Muscle layer of duodenum (tissue), 2 donors: Measurements from ENCODE around the gene PCBP3.
"Not testable (repeated sequence)": the region's sequence is repeated elsewhere in the genome, so short reads cannot be mapped to it uniquely, and the experiment has no call there.

Experiments used
- H3K27ac ChIP-seq: one replicate; pipeline ENCODE4 v1.7.0; 2013; ENCODE audit warnings: mild to moderate bottlenecking, low read length
- H3K27me3 ChIP-seq: one replicate; pipeline ENCODE4 v1.7.0; 2013; ENCODE audit warnings: low read depth, mild to moderate bottlenecking, control low read depth, low read length
- H3K36me3 ChIP-seq, 2 donors: one replicate each; pipeline ENCODE4 v1.7.0; 2013; ENCODE audit warnings: low read length in 2 of 2, control low read depth in 1 of 2, mild to moderate bottlenecking in 1 of 2; ENCODE audit not compliant: insufficient read depth in 2 of 2, control insufficient read depth in 1 of 2
- H3K4me1 ChIP-seq, 2 donors: one replicate each; pipeline ENCODE4 v1.7.0; 2013; ENCODE audit warnings: low read length in 2 of 2, mild to moderate bottlenecking in 2 of 2, control low read depth in 1 of 2, moderate library complexity in 1 of 2; ENCODE audit not compliant: insufficient read depth in 2 of 2, control insufficient read depth in 1 of 2
- H3K4me3 ChIP-seq, 2 donors: one replicate each; pipeline ENCODE4 v1.7.0; 2013; ENCODE audit warnings: low read length in 2 of 2, low read depth in 1 of 2, mild to moderate bottlenecking in 1 of 2
- H3K9me3 ChIP-seq, 2 donors: one replicate each; pipeline ENCODE4 v1.7.0; 2013; ENCODE audit warnings: low read length in 2 of 2, control low read depth in 1 of 2, mild to moderate bottlenecking in 1 of 2; ENCODE audit not compliant: control insufficient read depth in 1 of 2
- donor health status: healthy.

PCBP3 gene

DNA sequence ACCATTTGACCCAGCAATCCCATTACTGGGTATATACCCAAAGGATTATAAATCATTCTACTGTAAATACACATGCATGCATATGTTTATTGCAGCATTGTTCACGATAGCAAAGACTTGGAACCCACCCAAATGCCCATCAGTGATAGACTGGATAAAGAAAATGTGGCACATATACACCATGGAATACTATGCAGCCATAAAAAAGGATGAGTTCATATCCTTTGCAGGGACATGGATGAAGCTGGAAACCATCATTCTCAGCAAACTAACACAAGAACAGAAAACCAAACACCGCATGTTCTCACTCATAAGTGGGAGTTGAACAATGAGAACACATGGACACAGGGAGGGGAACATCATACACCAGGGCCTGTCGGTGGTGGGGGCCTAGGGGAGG, 12.6 kb downstream of the PCBP3 start:
- H3K4me1 ChIP-seq, H3K4me3 ChIP-seq, H3K27ac ChIP-seq, H3K9me3 ChIP-seq, H3K36me3 ChIP-seq, H3K27me3 ChIP-seq: not testable (repeated sequence)

DNA sequence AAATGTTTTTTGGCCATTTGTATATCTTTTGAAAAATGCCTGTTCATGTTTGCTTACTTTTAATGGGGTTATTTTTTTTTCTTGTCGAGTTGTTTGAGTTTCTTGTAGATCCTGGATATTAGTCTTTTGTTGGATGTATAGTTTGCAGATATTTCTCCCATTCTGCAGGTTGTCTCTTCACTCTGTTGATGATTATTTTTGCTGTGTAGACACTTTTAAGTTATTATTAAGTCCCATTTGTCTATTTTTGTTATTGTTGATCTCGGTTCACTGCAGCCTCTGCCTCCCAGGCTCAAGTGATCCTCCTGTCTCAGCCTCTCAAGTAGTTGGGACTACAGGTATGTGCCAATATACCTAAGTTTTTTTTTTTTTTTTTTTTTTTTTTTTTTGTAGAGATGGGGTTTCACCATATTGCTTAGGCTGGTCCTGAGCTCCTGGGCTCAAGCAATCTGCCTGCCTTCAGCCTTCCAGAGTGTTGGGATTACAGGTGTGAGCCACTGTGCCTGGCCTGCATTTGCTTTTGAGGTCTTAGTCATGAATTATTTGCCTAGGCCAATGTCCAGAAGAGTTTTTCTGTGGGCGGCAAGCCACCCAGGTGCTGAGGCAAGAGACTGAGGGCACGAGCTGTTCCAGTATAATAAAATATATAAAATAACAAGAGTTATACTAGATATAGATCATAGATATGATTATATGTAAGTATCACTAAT, 18.5 kb downstream of the PCBP3 start:
- H3K36me3 ChIP-seq, H3K4me3 ChIP-seq, H3K27me3 ChIP-seq, H3K27ac ChIP-seq, H3K9me3 ChIP-seq, H3K4me1 ChIP-seq: not testable (repeated sequence)

DNA sequence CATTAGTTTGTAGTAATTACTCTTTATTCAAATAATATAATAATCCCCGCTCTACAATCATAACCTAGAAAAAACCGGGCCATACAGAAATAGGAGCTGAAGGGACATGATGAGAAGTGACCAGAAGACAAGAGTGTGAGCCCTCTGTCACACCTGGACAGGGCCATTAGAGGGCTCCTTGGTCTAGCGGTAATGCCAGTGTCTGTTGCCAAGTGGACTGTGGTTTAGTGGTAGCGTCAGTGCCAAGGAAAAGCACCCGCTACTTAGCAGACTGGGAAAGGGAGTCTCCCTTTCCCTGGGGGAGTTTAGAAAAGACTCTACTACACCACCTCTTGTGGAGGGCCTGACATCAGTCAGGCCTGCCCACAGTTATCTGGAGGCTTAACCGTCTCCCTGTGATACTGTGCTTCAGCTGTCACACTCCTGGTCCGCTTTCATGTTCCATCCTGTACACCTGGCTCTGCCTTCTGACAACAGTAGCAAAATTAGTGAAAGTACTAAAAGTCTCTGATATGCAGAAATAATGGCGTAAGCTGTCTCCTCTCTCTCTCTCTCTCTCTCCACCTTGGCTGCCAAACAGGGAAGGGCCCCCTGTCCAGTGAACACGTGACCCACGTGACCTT, 19.2 kb downstream of the PCBP3 start:
- not testable (repeated sequence) for H3K4me1 ChIP-seq, H3K4me3 ChIP-seq, H3K36me3 ChIP-seq, H3K27ac ChIP-seq, H3K27me3 ChIP-seq, H3K9me3 ChIP-seq

DNA sequence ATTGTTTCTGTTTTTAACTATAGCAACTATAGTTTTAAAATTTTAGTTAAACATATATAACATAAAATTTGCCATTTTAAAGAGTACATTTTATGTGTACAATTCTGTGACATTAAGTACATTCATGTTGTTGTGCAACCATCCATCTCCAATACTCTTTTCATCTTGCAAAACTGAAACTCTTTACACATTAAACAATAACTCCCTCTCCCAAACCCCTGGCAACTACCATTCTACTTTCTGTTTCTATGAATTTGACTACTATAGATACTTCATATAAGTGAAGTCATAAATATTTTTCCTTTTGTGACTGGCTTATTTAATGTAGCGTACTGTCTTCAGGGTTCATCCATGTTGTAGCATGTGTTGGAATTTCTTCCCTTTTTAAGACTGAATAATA, 25.9 kb downstream of the PCBP3 start:
- H3K36me3 ChIP-seq = no peaks in the 10 kb centered on the region
- no peak overlapping the region for H3K4me3 ChIP-seq
- no peaks in the 10 kb centered on the region for H3K27me3 ChIP-seq
- H3K4me1 ChIP-seq = no peaks in the 10 kb centered on the region
- no peak overlapping the region for H3K27ac ChIP-seq
- H3K9me3 ChIP-seq = peaks cover 0 to 8% of the 10 kb centered on the region in 2 donors

DNA sequence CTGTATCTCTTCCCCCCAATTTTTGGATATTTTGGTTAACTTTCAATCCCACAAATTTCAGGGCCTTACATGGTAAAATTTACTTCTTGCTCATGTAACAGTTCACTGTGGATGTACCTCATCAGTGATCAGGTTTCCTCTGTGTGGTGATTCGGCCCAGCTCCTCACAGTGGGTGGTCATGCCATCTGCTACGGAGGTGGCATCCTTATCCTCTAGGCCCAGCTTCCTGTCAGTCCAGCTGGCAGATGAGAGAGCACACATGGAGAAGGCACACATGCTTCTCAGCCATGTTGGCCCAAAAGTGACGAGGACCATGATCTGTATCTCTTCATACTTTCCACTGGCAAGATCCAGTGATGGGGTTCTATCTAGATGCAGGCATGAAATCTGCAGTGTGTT, 27.2 kb downstream of the PCBP3 start:
- no peaks in the 10 kb centered on the region for H3K4me1 ChIP-seq
- no peaks in the 10 kb centered on the region for H3K36me3 ChIP-seq
- H3K27me3 ChIP-seq = no peaks in the 10 kb centered on the region
- H3K27ac ChIP-seq = no peak overlapping the region
- H3K4me3 ChIP-seq = no peak overlapping the region
- H3K9me3 ChIP-seq = peaks cover 0 to 8% of the 10 kb centered on the region in 2 donors

DNA sequence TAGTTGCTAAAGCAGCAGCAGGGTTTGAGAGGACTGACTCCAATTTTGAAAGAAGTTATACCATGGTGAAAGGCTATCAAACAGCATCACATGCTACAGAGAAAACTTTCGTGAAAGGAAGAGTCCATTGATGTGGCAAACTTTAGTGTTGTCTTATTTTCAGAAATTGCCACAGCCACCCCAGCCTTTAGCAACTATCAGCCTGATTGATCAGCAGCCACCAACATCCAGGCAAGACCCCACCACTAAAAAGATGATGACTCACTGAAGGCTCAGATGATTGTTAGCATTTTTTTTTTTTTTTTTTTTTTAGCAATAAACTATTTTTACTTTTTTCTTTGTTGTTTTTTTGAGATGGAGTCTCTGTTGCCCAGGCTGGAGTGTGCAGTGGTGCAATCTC, 35.3 kb downstream of the PCBP3 start:
- not testable (repeated sequence) for H3K9me3 ChIP-seq, H3K36me3 ChIP-seq, H3K27ac ChIP-seq, H3K27me3 ChIP-seq, H3K4me1 ChIP-seq, H3K4me3 ChIP-seq

DNA sequence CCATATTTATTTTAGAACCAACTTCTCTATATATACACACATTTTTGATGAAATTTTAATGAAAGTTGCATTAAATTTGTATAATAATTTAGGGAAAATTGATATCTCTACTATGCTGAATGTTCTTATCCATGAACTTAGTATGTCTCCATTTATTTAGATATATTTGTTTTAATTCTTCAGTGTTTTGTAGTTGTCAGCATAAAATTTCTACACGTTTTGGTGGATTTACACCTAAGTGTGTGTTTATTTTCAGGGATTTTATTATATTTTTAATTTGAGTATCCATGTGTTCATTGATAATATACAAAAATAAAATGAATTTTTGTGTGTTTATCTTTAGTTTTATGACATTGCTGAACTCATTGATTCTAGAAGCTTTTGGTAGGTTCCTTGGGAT, 36.7 kb downstream of the PCBP3 start:
- no peak overlapping the region for H3K4me3 ChIP-seq
- H3K27me3 ChIP-seq = no peaks in the 10 kb centered on the region
- no peak overlapping the region for H3K27ac ChIP-seq
- H3K4me1 ChIP-seq = no peaks in the 10 kb centered on the region
- no peaks in the 10 kb centered on the region for H3K36me3 ChIP-seq
- H3K9me3 ChIP-seq = no peaks in the 10 kb centered on the region

DNA sequence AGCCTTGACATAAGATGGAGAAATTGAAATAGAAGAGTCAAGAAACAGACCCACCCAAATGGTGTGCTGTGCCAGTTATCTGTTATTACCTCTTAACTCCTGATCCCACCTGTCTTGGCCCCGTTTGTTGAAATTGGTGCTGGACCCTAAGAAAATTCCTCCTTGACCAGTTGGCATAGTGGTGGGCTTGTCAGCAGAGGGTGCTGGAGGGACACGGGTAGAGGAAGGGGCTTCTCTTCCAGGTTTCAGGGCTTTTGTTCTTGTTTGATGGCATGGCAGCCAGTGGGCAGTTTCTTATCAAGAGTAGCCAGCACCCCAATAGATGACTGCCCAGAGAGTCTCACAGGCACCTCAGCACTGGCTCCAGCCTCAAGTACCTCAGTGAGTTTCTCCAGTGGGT, 51.6 kb downstream of the PCBP3 start:
- Histone ChIP-seq H3K27ac (no peak overlapping the region), H3K36me3 (no peaks in the 10 kb centered on the region), H3K4me3 (no peak overlapping the region), H3K9me3 (no peaks in the 10 kb centered on the region), H3K27me3 (no peaks in the 10 kb centered on the region), H3K4me1 (no peaks in the 10 kb centered on the region)

DNA sequence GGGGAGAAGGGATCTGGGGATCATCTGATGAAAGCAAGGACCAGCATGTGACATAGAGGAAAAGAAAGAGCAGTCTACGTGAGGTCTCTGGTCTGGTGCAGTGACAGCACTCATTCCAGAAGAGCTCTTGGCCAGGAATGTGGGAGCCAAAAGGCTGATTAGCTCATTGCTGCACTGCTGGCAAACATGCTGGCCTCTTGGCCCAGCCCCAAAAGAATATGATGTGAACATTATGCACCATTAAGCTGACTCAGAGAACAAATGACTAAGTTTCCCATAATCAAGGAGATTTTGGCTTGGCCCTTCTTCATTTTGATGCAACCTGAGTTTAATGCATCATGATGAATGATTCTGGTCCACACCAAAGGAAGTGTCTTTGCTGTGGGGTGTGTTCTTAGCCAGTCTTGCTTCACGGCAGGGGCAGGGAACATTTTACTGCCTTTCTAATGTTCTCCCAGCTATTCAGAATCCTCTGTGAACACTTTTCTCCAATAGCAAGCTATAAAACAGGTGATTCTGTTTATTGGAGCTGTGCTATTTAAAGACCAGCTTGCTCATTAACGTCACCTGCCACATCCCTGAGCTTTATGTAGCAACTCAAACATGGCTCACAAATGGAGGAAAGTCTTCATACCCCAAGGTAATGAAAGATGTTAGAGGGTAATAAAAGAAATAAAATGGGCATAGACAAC, 55.1 kb downstream of the PCBP3 start:
- Histone ChIP-seq H3K36me3 (no peaks in the 10 kb centered on the region), H3K27ac (peak overlapping the region; percentile 68), H3K4me3 (no peak overlapping the region), H3K9me3 (no peaks in the 10 kb centered on the region), H3K4me1 (no peaks in the 10 kb centered on the region), H3K27me3 (no peaks in the 10 kb centered on the region)

DNA sequence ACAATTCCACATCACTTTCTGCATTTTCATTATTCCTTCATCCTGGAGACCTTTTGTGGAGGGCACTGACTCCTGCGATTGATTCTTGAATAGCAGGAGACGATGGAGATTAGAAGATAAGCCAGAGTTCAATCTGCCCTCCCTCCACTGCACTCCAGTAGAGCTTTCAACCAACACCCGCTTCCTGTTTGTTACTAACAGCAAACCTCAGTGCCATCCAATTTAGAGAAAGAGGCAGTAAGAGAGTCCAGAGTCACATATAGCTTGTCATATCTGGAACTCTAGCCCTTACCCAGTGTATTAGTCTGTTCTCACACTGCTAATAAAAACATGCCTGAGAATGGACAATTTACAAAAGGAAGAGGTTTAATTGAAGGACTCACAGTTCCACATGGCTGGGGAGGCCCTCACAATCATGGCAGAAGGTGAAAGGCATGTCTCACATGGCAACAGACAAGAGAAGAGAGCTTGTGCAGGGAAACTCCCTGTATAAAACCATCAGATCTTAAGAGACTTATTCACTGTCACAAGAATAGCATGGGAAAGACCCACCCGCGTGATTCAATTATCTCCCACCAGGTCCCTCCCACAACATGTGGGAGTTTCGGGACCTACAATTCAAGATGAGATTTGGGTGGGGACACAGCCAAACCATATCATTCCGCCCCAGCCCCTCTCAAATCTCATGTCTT, 55.9 kb downstream of the PCBP3 start:
- Histone ChIP-seq H3K36me3 (no peaks in the 10 kb centered on the region), H3K4me1 (no peaks in the 10 kb centered on the region), H3K9me3 (no peaks in the 10 kb centered on the region), H3K27ac (peak overlapping the region; percentile 68), H3K4me3 (no peak overlapping the region), H3K27me3 (no peaks in the 10 kb centered on the region)

DNA sequence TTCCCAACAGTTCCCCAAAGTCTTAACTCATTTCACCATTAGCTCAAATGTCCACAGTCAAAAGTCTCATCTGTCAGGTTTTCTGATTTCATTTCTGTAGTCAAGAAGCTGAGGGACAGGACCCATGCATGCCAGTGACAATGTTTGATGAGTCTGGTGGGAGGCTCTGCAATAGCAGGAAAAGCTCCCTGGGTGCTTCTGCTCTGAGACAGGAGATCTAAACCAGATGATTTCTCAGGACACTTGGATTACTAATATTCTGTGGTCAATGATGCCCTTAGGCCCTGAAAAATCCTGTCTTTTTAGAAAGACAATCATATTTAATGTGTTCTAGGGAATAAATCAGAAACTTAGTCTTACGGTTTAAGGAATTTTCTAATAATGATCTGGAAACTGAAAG, 56.4 kb downstream of the PCBP3 start:
- H3K36me3 ChIP-seq = no peaks in the 10 kb centered on the region
- H3K4me3 ChIP-seq = no peak overlapping the region
- no peaks in the 10 kb centered on the region for H3K9me3 ChIP-seq
- no peaks in the 10 kb centered on the region for H3K27me3 ChIP-seq
- H3K4me1 ChIP-seq = no peaks in the 10 kb centered on the region
- H3K27ac ChIP-seq = no peak overlapping the region
